Common myeloid progenitor, CD34-positive (primary cell): Measurements from ENCODE around the gene FXN.

ENCODE experiments used
- CTCF ChIA-PET: fragments of 350-600 bp; sonication (Branson Sonifier 250); formaldehyde crosslinking; loops from one replicate; lab custom pipeline; 2021; ENCODE audit warnings: antibody characterized with exemption; lab: Charles Lee
- POLR2A ChIA-PET: fragments of 350-600 bp; sonication (Branson Sonifier 250); formaldehyde crosslinking; loops from one replicate; lab custom pipeline; 2021; ENCODE audit warnings: antibody characterized with exemption; lab: Charles Lee
- DNase-seq, 3 donors: peaks; one replicate each; pipeline versions ENCODE4 v3.0.0 to v3.0.0-alpha.2; 2013
- H3K27ac ChIP-seq, 2 experiments: 1 replicate in 1 of 2; 2 replicates in 1 of 2; pipeline ENCODE4 v1.7.0; 2013; ENCODE audit warnings: inconsistent platforms in 2 of 2, low read length in 2 of 2, mild to moderate bottlenecking in 2 of 2, low read depth in 1 of 2, moderate library complexity in 1 of 2; ENCODE audit not compliant: severe bottlenecking in 2 of 2, insufficient read depth in 1 of 2, poor library complexity in 1 of 2
- H3K27me3 ChIP-seq, 5 experiments: replicated peaks in 2 of 5; 1 replicate in 3 of 5; 2 replicates in 2 of 5; pipeline versions ENCODE4 v1.6.1 to v1.7.0; 2013; ENCODE audit warnings: low read length in 4 of 5, mild to moderate bottlenecking in 2 of 5, moderate library complexity in 2 of 5, inconsistent platforms in 1 of 5; ENCODE audit not compliant: insufficient read depth in 5 of 5, control insufficient read depth in 4 of 5
- H3K36me3 ChIP-seq, 4 experiments: 1 replicate in 2 of 4; 2 replicates in 2 of 4; pipeline versions ENCODE4 v1.6.1 to v1.7.0; 2013; ENCODE audit warnings: low read length in 3 of 4, control low read depth in 1 of 4, mild to moderate bottlenecking in 1 of 4; ENCODE audit not compliant: control insufficient read depth in 4 of 4, insufficient read depth in 4 of 4
- H3K4me1 ChIP-seq, 4 experiments: 1 replicate in 3 of 4; 2 replicates in 1 of 4; pipeline versions ENCODE4 v1.6.1 to v1.7.1; 2013; ENCODE audit warnings: low read length in 3 of 4, mild to moderate bottlenecking in 3 of 4, control low read depth in 1 of 4, inconsistent platforms in 1 of 4, moderate library complexity in 1 of 4; ENCODE audit not compliant: control insufficient read depth in 4 of 4, insufficient read depth in 4 of 4; ENCODE audit errors: control extremely low read depth in 1 of 4
- H3K4me3 ChIP-seq, 7 experiments: 1 replicate in 4 of 7; 2 replicates in 3 of 7; pipeline versions ENCODE4 v1.5.1 to v1.7.0; 2013; ENCODE audit warnings: mild to moderate bottlenecking in 7 of 7, low read length in 6 of 7, moderate library complexity in 6 of 7, inconsistent platforms in 2 of 7, low read depth in 2 of 7, control low read depth in 1 of 7; ENCODE audit not compliant: insufficient read depth in 4 of 7, control insufficient read depth in 1 of 7; ENCODE audit errors: extremely low read depth in 1 of 7
- H3K9me3 ChIP-seq, 5 experiments: 1 replicate in 4 of 5; 2 replicates in 1 of 5; pipeline versions ENCODE4 v1.6.1 to v1.7.1; 2013; ENCODE audit warnings: low read length in 4 of 5, mild to moderate bottlenecking in 2 of 5, inconsistent platforms in 1 of 5, low read depth in 1 of 5, moderate library complexity in 1 of 5; ENCODE audit not compliant: control insufficient read depth in 4 of 5, insufficient read depth in 2 of 5; ENCODE audit errors: control extremely low read depth in 1 of 5
- WGBS: methylation state at CpG from one replicate; pipeline ENCODE4 v1.1.5; 2013; ENCODE audit not compliant: insufficient coverage; 5-methylcytosine and 5-hydroxymethylcytosine counted together

FXN gene

DNA sequence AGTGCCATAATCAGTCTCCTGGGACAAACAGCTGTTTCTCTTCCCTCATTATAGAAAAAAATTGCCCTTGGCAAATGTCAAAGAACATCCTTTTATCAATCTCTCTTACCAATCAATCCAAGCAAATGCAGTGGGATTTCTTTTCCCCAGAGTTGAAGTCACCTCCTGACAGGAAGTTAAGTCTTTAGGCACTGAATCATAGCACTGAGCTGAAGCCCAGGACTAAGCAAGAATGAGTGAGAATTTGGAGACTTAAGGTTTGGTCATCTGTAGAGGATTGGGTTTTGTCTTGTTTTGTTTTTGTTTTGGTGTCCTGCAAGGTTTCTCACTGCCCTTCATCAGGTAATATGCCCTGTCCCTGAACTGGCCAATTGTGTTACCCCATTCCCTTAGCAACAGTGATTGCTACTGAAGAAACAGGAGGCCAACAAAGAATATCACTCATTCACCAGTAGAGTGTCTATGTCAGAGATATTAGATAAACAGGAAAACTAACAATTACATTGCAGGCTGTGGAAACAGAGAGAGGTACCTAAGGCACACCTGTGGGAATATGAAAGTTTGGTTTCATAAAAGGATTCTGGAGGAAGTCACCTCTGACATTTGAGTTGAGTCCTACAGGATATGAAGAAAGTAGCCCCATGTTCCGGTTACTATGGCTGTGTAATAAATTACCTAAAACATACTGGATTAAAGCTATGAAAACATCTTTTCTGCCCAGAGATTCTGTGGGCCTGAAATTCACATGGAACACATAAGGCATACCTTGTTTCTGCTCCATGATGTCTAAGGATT lies 4.5 kb upstream of the FXN start:
- ChIA-PET POLR2A (no interaction called here), CTCF (interaction anchor here (0.7 to 1.2 kb wide), 3 partner anchors 35 to 295 kb away, joined by 3 to 4 read pairs (median 3); no protein-coding TSS in a partner anchor)
- H3K4me1 ChIP-seq, result peaks cover 11 to 32% (median 24%) of the 10 kb centered on the region in 4 experiments
- H3K9me3 ChIP-seq, result peaks cover 0 to 10% (median 0%) of the 10 kb centered on the region in 5 experiments
- WGBS, result no CpG with 5 or more reads among the region's 1 CpG
- H3K4me3 ChIP-seq, result no peak overlapping the region
- H3K27me3 ChIP-seq, result no peaks in the 10 kb centered on the region
- DNase-seq, result peak in 1 of 3 donors; percentile 19
- no peaks in the 10 kb centered on the region for H3K36me3 ChIP-seq
- no peak overlapping the region for H3K27ac ChIP-seq

GRCh38 chr9:69034071-69034470 lies 1.5 kb upstream of the FXN start:
- H3K4me3 ChIP-seq, result no peak overlapping the region
- DNase-seq, result no peak
- H3K4me1 ChIP-seq, result peaks cover 0 to 23% (median 13%) of the 10 kb centered on the region in 4 experiments
- H3K27me3 ChIP-seq, result no peaks in the 10 kb centered on the region
- ChIA-PET POLR2A (no interaction called here), CTCF (interaction anchor here (1.1 to 2.3 kb wide), 7 partner anchors 9 to 38 kb away, joined by 3 to 11 read pairs (median 4); partner anchors contain the start of gene PRKACG)
- H3K27ac ChIP-seq, result no peak overlapping the region
- no peaks in the 10 kb centered on the region for H3K36me3 ChIP-seq
- WGBS, result 100% methylated on average over 1 of the region's 2 CpGs
- peaks cover 0 to 10% (median 0%) of the 10 kb centered on the region in 5 experiments for H3K9me3 ChIP-seq

GRCh38 chr9:69036309-69036708 lies 757 bp downstream of the FXN start:
- Histone ChIP-seq H3K27ac (peak overlapping the region; percentile 33 to 77), H3K9me3 (no peaks in the 10 kb centered on the region), H3K4me1 (peaks cover 0 to 17% (median 11%) of the 10 kb centered on the region in 4 experiments), H3K36me3 (peaks cover 0 to 11% (median 0%) of the 10 kb centered on the region in 4 experiments), H3K4me3 (peak overlapping the region; percentile 74 to 93 (median 86)), H3K27me3 (no peaks in the 10 kb centered on the region)
- ChIA-PET CTCF (interaction anchor here (0.7 to 1.6 kb wide), 8 partner anchors 11 to 330 kb away, joined by 3 to 6 read pairs (median 4); no protein-coding TSS in a partner anchor), POLR2A (interaction anchor here (1.1 kb wide), 1 partner anchor 11 kb away, joined by 5 read pairs; no protein-coding TSS in a partner anchor)
- WGBS, result under 1% methylated on average over 12 of the region's 14 CpGs
- peak in 1 of 3 donors; percentile 52 for DNase-seq

GRCh38 chr9:69036799-69037198 lies 1.2 kb downstream of the FXN start:
- no peak for DNase-seq
- peaks cover 0 to 15% (median 0%) of the 10 kb centered on the region in 4 experiments for H3K36me3 ChIP-seq
- WGBS, result 57% methylated on average over 10 of the region's 10 CpGs
- peak overlapping the region in 5 of 7 experiments; percentile 85 to 93 (median 88) for H3K4me3 ChIP-seq
- peaks cover 0 to 14% (median 11%) of the 10 kb centered on the region in 4 experiments for H3K4me1 ChIP-seq
- no peaks in the 10 kb centered on the region for H3K9me3 ChIP-seq
- peak overlapping the region in 1 of 2 experiments; percentile 77 for H3K27ac ChIP-seq
- ChIA-PET POLR2A (interaction anchor here (1.1 kb wide), 1 partner anchor 10 kb away, joined by 5 read pairs; no protein-coding TSS in a partner anchor), CTCF (interaction anchor here (0.9 to 2.1 kb wide), 6 partner anchors 9 to 157 kb away, joined by 3 to 7 read pairs (median 4); no protein-coding TSS in a partner anchor)
- H3K27me3 ChIP-seq, result no peaks in the 10 kb centered on the region

- Histone ChIP-seq H3K4me1 (peaks cover 0 to 22% (median 17%) of the 10 kb centered on the region in 4 experiments), H3K4me3 (no peak overlapping the region), H3K9me3 (no peaks in the 10 kb centered on the region), H3K36me3 (peaks cover 0 to 16% (median 1%) of the 10 kb centered on the region in 4 experiments), H3K27me3 (no peaks in the 10 kb centered on the region), H3K27ac (no peak overlapping the region)
- CTCF ChIA-PET, result no interaction called here
- POLR2A ChIA-PET, result no interaction called here
- no peak for DNase-seq
- WGBS, result no CpG with 5 or more reads among the region's 2 CpGs
Measured at GRCh38 chr9:69040646-69041045, 5.1 kb downstream of the FXN start.

DNA sequence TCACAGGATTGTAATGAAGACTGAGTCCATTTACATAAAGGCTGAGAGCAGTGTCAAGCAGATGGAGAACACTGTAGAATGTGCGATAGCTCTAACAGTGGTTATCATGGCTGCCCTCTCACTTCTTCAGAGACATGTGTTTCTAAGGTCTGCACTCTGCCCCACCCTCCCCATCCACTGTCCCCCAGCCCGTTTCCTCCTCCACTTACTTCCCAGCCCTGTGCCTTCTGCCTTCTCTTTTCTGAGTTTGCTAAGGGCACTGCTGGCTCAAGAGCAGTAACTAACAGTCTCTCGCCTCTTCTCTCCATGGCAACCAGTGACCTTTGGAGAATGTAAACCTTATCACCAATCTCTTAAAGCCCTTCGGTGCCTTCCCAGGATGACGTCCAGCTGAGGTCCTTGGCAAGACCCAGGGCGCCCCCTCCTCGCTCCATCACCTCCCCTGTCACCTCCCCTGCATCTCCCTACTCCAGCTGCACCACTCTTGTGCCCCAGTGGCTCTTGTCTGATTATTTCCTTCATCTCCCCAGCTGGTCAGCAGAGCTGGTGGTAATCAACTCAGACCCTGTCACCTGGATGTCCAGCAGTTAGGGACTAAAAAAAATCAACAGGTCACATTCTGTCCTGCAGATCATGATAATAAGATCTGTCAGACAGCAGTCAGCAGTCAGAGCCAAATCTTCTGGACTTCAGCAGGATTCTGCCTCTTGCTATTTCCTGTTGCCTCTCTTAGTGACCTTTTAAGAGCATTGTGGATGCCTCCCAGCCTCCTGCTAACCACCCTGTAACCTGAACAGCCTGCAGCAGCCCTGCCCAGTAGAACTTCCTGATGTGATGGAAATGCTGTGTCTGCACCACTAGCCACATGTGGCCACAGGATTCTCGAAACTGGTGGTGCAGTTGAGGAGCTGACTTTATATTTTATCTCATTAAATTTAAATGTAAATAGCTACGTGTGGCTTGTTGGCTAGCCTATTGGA lies 9.0 kb downstream of the FXN start:
- Histone ChIP-seq H3K27ac (no peak overlapping the region), H3K4me3 (no peak overlapping the region), H3K9me3 (no peaks in the 10 kb centered on the region), H3K27me3 (no peaks in the 10 kb centered on the region), H3K36me3 (peaks cover 2 to 38% (median 13%) of the 10 kb centered on the region in 4 experiments), H3K4me1 (peaks cover 0 to 28% (median 22%) of the 10 kb centered on the region in 4 experiments)
- ChIA-PET POLR2A (no interaction called here), CTCF (interaction anchor here (1.3 to 13.8 kb wide), 4 partner anchors 9 to 377 kb away, joined by 3 to 244 read pairs (median 11); no protein-coding TSS in a partner anchor)
- DNase-seq, result peak in 2 of 3 donors; percentile 24 to 35
- WGBS, result 77% methylated on average over 7 of the region's 9 CpGs
